CMK (cell line): Measurements from ENCODE around the gene FGD6.
"Not testable (repeated sequence)": the region's sequence is repeated elsewhere in the genome, so short reads cannot be mapped to it uniquely, and the experiment has no call there.

Experiments used
- DNase-seq: peaks from one replicate; pipeline ENCODE4 v3.0.0-alpha.2; 2010; ENCODE audit warnings: low read depth

The FGD6 gene

DNA sequence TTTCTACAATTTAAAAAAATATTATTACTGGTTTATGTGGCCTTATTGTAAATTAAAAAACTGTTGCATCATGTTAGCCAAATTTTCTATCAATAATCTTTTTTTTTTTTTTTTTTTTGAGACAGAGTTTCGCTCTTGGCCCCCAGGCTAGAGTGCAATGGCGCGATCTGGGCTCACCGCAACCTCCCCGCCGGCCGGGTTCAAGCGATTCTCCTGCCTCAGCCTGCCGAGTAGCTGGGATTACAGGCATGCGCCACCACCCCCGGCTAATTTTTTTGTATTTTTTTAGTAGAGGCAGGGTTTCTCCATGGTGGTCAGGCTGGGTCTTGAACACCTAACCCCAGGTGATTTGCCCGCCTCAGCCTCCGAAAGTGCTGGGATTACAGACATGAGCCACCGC, 16.9 kb upstream of the FGD6 start:
- DNase-seq = not testable (repeated sequence)

DNA sequence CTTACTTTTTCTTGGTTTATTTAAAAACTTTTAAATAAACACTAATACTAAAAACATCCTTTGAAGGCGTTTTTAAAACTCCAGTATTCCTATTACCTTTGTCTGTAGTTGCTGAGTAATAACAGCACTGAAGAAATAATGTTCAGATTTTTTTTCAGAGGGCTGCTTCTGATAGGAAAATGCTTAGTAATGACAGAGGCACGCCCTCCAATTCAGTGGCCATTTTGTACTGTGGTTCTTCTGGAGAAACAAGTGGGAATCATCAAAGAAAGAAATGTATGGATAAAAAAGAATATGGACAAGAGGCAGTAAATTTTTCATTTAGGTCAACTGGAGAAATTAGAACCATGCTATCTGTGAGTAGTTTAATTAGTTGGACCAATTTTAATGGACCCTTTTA, 13.9 kb upstream of the FGD6 start:
- DNase-seq = no peak

DNA sequence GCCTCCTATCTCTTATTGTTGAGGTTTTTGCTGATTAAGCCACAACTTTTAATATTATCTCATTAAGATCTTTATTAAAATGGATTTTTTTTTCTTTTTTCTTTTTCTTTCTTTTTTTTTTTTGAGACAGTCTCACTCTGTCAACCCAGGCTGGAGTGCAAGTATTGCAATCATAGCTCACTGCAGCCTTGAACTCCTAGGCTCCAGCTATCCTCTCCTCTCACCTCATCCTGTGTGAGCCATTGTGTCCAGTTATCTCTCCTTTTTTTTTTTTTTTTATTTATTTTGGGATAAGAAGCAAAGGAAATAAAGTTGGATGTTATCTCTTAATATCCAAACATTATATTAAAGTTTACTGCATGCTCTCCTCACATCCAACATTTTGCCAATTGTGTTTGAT, 13.0 kb upstream of the FGD6 start:
- no peak for DNase-seq

DNA sequence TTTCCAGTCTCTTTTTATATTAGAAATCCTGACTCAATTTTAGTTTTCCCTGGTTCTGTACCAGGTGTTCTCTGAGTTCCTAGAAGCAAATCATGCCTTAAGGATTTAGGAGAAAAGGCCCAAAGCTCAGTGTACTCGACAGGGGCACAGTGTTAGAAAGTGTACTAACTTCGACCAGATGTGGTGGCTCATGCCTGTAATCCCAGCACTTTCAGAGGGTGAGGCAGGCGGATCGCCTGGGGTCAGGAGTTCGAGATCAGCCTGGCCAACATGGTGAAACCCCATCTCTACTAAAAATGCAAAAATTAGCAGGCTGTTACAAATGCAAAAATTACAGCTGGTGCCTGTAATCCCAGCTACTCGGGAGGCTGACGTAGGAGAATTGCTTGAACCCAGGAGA, 12.4 kb upstream of the FGD6 start:
- no peak for DNase-seq

DNA sequence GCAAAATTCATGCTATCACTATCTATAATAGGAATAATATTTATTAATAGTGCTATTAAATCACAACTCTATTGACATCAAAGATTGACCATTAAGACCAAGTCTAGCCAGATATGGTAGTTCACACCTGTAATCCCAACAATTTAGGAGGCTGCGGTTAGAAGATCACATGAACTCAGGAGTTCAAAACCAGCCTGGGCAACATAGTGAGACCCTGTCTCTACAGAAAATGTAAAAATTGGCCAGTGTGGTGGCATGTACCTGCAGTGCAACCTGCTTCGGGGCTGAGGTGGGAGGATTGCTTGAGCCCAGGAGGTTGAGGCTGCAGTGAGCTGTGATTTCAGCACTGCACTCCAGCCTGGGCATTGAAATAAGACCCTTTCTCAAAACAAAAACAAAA, 11.3 kb upstream of the FGD6 start:
- no peak for DNase-seq

DNA sequence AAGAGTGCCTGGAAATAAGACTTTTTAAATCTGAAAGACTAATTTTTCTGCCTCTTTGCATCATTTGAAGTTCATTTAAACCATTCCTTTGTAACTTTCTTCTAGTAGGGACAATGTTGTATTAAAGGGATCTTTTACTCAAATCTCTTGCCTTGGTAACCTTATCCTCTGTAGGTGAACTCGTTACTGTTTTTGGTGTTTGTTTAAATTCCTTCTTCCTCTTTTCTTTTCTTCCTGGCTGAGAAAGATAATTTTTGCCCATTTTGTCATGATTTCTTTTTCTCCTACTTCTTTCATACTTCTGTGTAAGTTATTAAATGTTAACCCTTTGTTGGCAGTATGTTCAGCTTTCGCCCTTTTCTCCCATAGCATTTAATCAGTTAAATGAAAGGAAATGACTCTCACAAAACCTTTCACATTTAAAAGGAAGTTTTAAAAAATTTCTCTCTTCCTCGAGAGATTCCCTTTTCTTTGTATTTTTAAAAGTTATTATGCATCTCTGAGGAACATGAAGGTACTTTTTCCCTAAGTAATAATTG, 10.6 kb upstream of the FGD6 start:
- no peak for DNase-seq

DNA sequence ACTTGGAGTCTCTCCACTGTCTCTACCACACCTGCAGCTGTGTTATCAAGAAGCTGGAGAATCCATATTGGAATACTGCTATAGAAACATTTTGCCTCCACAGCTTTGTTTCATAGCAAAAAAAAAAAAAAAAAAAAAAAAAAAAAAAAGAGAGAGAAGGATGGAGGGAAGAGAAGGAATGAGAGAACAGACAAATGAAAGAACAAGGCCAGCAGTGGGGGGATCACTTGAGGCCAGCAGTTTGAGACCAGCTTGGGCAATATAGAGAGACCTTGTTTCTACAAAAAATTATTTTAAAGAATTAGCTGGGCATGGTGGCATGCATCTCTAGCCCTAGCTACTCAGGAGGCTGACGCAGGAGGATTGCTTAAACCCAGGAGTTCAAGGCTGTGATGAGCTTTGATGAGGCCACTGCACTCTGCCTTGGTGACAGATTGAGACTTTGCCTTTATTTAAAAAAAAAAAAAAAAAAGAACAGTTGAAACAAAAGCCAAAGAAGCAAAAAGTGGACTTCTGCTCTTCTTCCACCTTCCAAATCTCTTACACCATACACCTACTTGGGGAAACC, 8.5 kb upstream of the FGD6 start:
- DNase-seq = no peak

DNA sequence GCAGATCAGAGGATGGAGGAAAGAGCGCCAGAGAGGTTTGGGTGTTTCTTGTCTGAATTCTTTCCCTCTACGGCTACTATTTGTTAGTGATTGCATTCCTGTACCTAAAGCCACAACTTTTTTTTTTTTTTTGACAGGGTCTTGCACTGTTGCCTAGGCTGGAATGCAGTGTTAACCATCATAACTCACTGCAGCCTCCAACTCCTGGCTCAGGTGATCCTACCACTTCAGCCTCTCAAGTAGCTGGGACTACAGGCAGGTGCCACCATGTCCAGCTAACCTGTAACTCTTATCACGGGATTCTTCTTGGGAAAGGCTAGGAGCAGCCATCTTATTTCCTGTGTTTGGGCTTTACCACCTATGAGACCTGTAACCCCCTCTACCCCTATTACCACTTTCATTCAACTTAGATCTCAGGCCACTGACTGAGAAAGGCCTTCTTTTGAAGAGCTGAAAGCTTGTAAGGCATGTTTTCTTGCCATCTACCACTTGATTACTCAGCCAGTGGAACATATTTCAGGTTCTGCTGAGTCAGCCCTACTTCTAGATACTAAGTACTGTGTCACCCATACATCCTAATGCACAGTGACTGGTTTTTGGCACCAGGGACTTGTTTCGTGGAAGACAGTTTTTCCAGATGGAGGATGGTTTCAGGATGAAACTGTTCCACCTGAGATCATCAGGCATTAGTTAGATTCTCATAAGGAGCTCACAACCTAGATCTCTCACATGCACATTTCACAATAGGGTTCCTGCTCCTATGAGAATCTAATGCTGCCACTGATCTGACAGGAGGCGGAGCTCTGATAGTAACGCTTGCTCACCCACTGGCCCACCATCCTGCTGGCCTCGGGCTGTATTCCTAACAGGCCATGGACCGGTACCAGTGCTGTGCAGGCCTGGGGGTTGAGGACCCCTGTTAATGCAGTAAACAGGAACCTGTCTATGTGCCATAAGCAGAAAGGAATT, 7.2 kb upstream of the FGD6 start:
- no peak for DNase-seq

DNA sequence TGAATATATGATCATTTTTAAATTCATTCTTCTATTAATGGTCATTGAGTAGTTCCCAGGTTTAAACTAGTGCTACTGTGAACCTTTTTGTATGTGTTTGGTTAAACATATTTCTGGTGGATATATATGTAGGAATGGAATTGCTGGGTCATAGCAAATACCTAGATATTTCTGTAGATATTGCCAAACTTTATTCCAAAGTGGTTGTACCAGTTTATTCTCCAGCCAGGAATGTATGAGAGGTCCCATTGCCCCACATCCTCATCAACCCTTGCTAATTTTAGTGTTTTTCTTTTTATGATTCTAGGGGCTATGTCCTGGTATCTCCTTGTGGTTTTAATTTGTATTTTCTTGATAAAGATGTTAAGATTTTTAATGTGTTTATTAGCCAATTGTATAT, 3.5 kb upstream of the FGD6 start:
- DNase-seq = no peak

DNA sequence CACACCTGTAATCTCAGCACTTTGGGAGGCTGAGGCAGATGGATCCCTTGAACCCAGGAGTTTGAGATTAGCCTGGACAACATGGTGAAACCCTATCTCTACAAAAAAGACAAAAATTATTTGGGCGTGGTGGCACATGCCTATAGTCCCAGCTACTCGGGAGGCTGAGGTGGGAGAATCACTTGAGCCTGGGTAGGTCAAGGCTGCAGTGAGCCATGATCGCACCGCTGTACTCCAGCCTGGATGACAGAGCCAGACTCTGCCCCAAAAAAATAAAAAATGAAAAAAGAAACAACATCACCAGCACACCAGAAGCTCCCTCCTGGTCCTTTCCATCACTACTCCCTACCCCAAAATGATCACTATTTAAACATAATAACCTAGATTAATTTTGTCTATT, 2.9 kb upstream of the FGD6 start:
- no peak for DNase-seq

DNA sequence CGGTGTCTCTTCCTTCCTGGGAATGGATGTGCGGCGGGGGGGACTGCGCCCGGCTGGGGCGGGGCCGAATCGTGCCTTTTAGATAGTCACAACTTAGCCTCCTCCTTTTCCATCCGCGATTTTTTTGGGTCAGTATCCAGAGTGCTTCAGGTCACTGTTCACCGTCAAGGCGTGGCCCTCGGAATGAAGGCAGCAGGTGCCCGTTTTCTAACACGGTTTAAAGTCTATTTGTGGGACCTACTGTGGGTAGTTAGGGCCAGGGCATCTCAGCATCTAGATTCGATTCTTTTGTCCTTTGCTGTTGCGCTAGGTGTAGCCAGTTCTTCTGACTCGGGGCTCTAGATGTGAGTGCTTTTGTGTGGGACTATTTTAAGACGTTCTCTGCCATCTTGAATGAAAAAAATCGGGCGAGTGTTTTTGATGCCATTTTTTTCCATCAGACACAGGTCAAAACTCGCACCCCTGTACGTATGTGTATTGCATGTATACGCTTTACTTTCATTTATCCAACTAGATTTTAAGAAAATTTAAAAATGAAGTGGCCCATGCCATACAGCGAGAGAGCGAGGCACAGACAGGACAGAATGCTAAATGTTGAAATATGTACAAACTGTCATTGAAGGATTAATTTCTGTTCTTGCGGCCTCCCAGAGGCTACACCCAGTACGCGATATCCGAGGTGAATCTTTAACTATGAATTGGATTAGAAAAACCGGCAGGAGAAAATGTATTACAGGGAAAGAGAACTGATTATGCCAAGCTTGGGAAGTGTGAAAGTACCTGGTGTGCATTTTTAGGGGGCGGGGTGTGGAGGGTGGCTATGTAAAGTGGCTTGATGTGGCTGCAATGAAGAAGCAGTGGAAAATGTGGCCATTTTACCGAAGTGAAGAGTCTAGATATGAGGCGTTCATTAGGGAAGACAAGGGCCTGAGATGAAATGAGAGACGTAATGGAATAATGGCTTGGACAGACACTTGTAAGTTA, 1.2 kb upstream of the FGD6 start:
- no peak for DNase-seq

DNA sequence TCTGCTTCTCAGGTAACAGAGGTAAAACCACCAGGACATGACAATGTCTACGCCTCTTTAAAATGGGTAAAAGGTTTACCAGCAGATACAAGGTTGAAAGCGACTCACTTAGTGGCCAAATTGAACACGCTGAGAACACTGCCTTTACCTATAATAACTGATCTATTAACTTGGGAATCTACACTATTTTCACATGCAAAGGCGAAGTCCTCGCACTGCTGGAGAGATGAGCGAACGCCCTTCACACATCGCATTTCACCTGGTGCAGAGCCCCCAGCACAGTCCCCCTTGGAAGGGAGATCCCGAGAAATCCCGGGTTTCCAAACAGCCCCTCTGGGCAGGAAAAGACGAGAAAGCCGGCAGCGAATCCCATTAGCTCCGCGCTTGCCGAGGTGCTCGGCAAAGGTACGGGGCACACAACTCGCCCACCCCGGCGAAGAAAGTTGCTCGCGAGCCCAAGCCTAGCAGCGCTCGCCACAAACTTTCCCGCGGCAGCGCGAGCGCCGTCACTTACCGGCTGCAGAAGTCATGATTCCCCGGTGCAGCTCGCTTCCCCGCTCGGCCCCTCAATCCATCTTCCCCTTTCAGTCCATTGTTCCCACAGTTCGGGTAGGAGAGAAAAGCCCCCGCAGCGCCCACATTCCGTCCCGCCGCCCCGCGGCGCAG, 423 bp downstream of the FGD6 start:
- no peak for DNase-seq

DNA sequence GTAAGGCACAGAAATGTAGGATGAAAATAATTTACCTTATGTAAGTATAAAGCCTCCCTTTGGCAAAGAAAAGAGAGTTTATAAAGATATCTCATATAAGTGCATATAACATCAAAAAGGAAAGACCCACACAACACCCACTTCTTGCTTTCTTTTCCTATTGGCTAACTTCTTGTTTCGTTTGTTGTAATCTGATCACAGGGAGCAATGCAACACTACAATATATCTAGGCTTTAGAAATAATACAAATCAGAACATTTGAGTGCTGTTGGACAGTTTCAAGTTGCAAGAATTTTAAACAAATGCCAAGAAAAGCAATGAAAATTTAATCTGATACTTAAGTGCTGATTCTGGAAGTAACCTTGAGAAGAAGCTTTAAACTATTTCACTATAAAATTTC, 1.3 kb downstream of the FGD6 start:
- DNase-seq = no peak

DNA sequence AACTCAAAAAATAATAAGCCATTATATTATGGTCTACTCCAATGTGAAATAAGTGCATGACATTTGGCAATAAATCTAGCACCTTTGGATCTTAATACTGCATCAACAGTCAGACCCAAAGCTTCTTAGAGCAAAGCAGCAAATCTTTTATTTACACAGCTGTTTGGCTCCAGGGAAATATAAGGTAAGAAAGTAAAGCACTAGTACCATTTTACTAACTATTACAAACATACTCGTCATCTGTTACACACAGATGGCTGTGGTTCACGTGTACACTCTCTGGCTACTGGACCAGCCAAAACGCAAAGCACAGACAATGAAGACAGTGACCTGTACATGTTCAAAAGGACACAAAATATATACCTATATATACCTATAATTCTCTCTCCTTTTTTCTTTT, 2.8 kb downstream of the FGD6 start:
- no peak for DNase-seq

DNA sequence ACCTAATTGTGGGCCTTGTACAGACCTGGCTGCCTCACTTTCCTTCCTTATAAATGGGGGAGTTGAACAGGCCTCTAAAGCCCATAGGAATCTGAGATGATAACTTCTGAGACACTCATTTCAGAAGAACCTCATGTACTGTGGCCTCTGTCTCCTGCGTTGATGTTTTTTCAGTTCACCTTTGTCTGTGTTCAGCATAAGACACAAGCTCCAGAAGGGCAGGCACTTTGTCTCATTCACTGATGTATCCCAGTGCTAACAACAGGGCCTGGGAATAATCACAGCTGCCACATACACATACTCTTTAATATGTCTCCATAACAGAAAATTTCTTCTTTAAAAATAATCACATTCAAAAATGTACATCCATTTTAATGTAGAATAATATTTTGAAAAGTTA, 3.3 kb downstream of the FGD6 start:
- DNase-seq = no peak

DNA sequence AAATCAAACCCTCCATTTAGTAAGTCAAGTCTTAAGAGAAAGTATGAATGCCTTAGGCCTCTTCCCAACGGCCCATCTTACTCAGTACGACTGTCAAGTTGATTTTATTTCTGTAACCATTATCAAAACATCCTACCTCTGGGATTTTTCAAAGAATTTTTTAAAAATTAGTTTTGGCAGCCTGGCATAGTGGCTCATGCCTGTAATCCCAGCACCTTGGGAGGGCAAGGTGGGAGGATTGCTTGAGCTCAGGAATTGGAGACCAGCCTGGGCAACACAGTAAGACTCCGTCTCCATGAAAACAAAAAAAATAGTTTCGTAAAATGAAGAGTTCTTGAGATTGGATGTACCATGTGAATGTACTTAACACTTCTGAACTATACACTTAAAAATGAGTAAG, 4.1 kb downstream of the FGD6 start:
- no peak for DNase-seq

DNA sequence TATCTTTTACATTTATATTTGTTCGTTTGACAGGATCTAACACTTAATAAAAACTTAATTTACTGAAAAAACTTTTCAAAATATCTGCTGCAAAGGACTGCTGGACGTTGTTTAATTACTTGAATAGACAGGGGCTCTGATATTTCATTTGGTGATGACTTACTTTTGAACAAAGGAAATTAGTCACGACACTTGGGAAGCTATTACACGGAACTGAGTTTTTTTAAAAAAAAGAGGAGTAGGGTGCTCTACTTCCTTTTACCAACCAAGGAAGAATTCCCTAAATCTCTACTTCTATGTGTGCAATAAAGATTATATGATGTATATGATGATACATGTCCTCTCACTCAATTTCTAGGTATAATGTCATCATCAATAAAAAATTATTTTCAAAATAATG, 4.7 kb downstream of the FGD6 start:
- DNase-seq = no peak

DNA sequence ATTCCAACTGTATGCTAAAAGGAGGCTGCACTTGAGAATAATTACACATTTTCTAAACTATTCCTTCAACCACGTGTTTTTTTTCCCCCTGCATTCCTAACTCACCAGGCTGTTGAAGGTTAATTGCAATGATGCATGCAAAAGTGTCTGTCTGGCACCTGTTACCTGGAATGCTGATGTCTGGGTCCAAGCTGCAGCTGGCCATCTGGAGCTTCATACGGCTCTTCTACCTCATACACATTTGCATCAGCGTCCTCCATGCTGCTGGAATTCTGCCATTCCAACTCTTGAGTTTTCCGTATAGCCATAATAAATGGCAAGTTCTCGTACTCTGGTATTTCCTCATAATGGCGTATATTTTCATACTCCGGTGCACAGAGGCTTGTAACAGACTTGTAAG, 8.6 kb downstream of the FGD6 start:
- DNase-seq = no peak

DNA sequence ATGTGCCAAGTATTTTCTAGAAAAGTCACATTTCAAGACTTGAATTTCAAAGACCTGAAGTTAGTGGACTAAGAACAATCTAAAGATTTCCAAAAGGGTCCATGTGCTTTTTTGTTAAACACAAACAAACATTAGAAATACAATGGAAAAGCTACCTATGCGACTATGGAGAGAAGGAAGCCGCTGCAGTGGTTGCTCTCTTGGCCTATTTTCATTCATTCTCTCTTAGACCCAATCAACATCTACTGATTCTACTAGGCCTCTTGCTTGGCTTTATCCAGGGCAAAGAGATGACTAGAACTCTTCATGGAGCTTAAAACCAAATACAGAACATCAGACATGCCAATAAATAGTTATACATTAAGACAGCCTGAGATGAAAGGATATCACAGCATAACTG, 9.9 kb downstream of the FGD6 start:
- no peak for DNase-seq

DNA sequence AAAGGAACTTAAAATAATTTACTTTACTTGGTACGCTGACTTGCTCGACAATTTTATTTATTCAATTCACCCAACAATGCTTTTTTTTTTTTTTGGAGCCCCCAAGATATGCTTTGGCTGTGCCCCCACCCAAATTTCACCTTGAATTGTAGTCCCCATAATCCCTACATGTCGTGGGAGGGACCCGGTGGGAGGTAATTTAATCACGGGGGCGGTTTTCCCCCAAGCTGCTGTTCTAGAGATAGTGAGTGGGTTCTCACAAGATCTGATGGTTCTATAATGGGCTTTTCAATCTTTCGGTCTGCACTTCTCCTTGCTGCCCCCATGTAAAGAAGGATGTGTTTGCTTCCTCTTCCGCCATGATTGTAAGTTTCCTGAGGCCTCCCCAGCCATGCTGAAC, 10.4 kb downstream of the FGD6 start:
- no peak for DNase-seq

DNA sequence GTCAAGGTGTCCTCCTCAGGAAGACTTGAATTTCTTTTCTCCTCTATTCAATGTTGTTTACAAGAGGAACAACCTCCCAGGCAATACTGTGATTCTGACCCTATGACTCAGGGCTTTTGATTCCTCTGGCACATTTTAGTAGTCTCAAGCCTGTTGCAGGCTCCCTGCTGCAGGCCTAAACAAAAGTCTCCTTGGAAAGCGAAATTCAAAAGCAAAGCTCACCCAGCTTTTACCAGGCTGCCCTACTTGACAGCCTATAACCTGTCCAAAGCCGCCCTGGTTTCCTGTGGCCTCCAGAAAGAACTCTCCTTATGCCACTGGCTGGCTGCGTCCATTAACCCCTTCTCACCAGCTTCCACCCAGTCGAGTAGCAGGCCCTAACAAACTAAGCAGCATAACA, 11.6 kb downstream of the FGD6 start:
- DNase-seq = no peak
